ENCODE data around the gene ERC2. TPM values are rescaled to one million over a fixed set of nuclear protein-coding genes. Genes with fewer than 3 reads are reported as not detected.
"Not testable (repeated sequence)": the region's sequence is repeated elsewhere in the genome, so short reads cannot be mapped to it uniquely, and the experiment has no call there.

ERC2 gene
- total RNA-seq, 1 donor from 2014 or later = 0.32 TPM

DNA sequence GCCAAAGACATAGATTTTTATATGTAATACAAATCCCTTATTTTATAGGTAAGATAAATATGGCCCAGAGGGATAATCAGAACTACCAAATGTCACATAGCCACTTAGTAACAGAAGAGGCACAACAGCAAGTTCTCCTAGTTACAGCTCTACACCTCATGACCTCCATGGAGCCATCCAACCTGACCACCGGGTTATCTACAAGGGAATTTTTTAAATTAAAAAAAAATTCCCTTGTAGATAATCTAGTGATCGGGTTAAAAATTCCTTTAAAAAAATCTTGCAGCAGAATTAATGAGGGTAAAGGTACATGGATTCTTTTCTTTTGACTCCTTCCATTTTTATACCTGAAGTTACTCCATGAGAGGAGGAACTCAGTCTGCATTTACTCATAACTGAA is 615.9 kb downstream of the ERC2 start:
- no peak for DNase-seq (ENCODE audit: low read depth)

DNA sequence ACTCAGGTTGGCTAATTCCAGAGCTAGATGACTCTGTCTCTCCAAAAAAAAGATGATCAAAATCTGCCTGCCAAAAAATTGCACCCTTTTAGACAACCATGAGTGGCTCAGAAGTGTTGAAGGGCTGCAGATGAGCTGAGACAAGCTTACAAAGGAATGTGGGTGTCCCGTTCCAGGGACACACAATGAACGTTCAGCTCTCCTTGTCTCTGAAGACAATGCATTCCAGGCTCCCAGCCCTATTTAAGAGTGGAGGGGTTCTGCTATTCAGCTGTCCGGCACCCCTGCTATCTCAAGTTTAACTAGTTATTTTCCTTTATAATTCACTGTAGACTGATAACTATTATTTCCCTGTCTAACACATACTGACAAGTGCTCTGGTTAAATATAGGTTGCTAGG is 626.1 kb downstream of the ERC2 start:
- no peak for DNase-seq (ENCODE audit: low read depth)

DNA sequence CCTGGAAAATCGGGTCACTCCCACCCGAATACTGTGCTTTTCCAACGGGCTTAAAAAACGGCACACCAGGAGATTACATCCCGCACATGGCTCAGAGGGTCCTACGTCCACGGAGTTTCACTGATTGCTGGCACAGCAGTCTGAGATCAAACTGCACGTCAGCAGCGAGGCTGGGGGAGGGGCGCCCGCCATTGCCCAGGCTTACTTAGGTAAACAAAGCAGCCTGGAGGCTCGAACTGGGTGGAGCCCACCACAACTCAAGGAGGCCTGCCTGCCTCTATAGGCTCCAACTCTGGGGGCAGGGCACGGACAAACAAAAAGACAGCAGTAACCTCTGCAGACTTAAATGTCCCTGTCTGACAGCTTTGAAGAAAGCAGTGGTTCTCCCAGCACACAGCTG is 636.4 kb downstream of the ERC2 start:
- not testable (repeated sequence) for DNase-seq (ENCODE audit: low read depth)

DNA sequence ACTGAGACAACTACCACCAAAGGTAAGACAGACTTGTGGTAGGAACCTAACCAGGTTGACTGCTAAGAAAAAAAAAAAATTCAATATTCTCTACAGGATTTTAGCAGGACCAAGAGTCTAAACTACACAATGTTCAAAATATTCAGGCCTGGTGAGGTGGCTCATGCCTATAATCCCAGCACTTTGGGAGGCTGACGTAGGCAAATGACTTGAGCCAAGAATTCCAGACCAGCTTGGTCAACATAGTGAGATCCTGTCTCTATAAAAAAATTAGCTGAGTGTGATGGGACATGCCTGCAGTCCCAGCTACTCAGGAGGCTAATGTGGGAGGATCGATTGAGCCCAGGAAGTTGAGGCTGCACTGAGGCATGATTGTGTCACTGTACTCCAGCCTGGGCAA is 639.6 kb downstream of the ERC2 start:
- DNase-seq (ENCODE audit: low read depth) = peak; percentile 11

DNA sequence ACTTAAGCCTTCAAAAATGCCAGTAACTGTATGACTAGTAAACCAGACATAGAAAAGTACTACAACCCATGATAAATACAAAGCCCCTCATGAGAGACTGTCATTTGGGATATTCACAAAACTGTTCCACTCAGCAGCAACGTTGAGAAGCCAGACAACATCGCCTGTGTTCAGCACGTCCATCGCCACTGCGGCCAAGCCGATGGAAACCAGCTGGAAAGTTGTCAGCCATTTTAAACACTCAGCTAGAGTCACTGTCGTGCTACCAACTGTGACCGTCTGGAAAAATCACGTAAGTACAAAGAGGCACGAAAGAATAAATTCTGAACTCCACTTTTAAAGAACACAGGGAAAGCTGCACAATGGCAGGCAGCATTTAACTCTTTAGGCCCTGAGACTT is 640.5 kb downstream of the ERC2 start:
- no peak for DNase-seq (ENCODE audit: low read depth)

DNA sequence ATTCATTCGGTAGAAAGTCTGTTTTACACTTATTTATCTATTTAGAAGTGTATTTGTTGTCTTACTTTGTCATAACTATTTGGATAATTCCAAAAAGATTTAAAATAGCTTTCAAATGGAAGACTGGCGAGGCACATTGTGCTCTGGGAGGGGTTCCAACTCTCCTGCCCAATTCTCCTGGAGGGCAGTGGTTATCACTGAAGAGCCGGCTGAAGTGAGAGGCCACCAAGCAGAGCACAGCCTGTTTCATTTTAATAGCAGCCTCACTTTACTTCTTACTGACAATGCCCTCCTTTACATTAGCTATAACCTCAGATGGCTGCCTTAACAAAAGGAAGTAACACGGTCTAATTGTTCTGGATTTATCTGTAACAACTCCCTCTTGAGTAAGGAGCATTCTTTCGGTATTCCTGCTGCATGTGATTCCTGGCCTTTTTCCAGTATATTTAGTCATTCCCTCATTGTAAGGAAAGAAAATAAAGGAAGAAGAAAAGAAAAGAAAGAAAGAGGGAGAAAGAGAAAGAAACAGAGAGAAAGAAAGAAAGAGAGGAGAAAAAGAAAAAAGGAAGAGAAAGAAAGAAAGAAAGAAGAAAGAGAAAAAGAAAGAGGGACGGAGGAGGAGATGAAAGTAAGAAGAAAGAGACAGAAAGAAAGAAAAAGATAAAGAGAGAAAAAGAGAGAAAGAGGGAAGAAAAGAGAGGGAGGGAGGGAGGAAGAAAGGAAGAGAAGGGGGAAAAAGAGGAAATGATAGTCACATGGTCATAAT is 641.4 kb downstream of the ERC2 start:
- peak; percentile 4 for DNase-seq (ENCODE audit: low read depth)

DNA sequence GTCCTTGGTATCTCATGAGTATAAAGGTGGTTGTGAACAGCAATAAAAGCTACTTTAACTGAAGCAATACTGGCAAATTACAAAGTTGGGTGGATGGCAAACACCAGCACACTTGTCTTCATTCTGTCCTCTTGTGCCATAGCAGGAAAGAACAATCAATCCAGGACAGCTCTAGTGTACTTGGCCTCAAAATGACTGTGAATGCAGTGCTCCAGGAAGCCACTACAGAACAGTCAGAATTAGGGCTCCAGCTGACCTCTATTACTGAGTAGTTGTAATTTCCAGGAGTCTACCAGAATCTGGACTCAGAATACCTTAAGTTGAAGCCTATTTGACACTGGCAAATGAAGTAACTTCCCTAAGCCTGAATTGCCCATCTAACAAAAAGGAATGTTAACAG is 642.2 kb downstream of the ERC2 start:
- no peak for DNase-seq (ENCODE audit: low read depth)

DNA sequence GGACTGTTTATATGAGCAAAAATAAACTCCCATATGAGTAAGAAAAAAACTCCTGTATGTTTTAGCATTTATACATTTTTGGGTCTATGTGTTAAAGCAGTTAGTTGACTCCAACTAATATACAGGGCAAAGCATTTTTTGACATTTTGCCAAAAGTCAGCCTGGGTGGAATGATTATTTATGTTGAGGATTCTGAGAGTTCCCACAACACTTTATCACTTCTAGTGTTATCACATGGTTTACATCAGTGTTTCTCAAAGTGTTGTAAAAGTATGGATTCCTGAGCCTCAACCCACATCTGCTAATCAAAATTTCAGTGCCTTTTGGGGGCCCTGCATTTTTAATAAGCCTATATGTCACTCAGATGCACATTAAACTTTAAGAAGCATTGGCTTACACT is 643.9 kb downstream of the ERC2 start:
- no peak for DNase-seq (ENCODE audit: low read depth)

DNA sequence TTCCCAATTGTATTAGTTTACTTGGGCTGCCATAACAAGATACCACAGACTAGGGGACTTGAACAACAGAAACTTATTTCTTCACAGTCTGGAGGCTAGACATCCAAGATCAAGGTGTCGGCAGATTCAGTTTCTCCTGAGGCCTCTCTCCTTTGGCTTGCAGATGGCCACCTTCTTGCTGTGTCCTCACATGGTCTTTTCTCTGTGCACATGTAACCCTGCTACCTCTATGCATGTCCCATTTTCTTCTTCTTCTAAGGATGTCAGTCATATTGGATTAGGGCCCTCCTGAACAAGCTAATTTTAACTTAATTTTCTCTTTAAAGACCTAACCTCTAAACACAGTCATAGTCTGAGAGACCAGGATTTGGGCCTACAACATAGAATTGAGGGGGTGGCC is 644.4 kb downstream of the ERC2 start:
- DNase-seq (ENCODE audit: low read depth) = no peak

DNA sequence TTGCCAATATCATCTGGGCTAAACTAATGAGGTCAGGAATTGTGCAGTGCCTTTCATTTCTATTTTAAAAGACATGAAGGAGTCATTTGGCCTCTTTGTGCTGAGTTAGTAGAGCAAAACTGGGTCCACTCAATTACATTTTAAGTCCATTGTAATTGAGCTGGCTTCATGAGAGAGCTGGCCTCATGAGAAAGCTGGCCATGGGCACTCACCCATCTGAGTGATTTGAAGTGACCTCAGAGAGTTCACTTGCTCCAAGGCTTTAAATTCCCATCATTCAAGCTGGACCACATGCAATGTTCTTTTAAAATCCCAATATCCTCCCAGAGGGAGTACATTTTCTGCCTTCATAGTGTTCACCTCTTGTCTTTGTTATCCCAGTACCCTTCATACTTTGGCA is 645.3 kb downstream of the ERC2 start:
- DNase-seq (ENCODE audit: low read depth) = no peak

DNA sequence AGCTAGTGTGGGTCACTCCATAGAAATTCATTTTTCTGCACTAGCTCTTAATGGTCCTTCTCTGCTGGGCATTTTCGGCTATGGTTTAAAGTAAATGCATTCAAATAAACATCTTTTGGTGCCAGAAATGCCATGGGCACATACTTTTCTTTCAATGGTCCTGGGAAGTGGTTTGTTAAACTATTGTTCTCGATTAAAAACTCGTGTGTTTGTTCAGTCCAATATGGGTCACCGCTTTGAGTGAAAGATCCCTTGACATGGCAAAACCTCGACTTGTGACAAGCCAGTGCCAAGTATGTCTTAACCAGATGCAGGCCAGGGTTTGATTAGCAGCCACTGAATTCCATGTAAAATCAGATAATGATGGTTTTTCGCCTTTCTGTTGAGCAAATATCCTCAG is 649.3 kb downstream of the ERC2 start:
- DNase-seq (ENCODE audit: low read depth) = no peak

DNA sequence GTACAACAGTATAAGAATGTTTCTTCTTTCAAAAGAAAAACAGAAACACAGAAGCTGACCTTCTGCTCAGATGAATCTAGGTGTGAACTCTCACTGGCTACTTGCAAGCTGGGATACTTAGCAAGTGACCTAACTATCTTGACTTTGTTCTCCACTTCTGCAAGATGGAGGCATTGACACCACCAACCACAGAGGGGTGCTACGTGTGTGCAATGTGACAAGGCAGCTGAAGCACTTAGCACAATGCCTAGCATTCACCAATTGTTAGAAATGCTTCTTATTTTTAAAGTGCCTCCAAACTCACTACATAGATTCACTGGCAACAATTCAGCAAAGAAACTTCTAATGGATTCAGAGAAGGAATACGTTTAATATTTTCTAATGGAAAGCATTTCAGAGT is 649.8 kb downstream of the ERC2 start:
- DNase-seq (ENCODE audit: low read depth) = no peak

DNA sequence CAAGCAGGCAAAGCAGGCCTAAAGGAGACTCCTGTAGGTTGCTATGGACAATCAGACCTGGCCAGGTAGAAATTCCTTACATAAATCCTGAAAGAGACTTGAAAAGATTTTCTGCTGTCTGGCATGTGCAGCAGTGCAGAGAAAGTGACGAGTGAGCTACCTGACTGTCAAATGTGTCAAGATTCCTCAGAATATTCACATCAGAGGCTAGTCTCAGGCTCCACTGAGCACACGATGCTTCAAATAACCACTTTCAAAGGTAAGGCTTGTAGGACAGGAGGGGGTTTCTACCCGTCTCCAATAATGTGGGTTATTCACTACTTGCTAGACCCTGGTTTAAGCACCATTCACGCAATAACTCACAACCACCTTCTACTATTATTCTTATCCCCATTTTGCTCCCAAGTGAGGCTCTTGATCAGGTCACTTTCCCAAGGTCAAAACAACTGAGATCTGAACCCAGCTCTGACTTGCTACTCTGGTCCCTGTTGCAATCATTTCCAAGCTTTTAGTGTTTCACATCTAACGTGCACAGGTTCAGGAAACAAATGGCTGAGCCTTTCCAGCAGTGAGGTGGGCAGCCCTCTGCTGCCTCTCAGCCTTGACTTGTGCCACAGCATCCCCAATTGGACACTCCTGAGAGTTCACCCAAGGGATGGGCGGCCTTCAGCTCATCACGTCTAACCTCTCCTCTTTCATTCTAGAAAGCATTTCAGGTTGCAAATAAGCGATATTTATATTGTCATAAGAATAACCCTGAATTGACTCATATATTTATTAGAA is 651.3 kb downstream of the ERC2 start:
- DNase-seq (ENCODE audit: low read depth) = no peak

DNA sequence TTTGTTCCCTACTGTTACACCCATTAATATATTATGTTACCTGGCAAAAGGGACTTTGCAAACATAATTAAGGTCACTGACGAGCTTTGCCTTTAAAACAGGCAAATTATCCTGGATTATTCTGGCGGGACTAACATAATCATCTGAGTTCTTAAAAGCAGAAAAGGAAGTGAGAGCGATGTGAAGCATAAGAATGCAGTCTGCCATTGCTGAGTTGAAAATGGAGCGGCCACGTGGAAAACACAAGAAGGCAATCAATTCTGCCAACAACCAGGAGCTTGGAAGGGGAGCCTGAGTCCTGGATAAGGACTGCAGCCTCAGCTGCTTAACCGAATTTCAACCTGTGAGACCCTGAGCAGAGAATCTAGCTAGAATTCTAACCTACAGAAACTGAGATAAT is 653.0 kb downstream of the ERC2 start:
- DNase-seq (ENCODE audit: low read depth) = no peak

DNA sequence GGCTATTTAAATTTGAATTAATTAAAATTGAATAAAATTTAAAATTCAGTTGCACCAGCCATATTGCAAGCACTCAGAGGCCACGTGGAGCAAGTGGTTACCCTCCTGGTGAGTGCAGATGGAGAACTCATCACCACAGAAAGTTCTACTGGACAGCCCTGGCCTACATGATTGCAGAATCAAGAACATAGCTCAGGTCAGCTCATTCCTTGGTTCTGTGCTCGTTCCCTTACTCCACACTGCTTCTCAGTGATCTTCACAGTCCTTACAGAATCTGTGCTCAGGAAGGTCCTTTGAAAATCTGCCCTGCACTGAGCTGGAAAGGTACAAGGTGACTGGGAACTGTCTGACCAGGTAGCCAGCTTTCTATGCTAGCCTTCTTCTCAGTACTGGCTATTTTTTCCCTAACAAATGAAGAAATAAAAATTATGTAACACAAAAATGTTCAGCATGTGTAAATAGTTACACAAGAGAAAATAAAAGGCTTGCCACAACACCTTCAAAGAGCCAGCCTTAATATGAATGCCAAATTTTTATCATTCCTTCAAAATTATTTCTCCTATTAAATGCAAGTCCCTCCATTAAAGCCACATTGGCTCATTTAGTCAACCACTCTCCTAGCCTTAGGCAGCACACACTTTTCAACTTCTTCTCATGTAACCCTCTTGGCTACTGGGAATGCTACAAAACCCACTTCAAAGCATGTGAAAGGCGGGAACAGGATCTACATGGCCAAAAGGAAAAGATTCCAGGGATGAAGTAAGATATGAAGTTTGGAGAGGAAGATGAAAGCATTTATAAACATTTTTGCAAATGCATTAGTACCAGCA is 654.8 kb downstream of the ERC2 start:
- no peak for DNase-seq (ENCODE audit: low read depth)

DNA sequence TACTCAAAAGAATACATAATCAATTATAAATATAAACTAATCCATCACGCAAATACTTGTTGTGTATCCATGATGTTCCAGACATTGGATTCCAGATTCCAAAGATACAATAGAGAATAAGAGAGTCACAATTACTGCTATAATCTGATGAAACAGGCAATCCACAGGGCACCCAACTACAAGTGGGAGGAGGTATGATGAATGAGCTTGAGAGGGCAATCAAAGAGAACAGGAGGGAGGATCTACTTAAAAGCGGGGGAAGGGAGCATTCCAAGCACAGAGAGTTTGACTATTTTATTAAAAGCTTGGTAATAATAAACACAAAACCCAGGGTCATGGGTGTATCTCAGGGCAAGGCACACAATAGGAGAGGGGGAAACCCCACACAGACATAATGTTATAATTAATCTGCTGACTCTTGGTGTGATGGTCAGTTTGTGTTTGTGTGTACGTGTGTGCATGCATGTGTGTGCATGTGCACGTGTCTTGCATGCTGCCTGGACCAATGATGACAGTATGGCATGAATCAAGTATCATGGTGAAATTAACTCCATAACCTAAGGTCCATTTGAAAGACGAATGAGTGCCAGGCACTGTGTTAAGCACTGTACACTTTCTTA is 655.8 kb downstream of the ERC2 start:
- DNase-seq (ENCODE audit: low read depth) = no peak

DNA sequence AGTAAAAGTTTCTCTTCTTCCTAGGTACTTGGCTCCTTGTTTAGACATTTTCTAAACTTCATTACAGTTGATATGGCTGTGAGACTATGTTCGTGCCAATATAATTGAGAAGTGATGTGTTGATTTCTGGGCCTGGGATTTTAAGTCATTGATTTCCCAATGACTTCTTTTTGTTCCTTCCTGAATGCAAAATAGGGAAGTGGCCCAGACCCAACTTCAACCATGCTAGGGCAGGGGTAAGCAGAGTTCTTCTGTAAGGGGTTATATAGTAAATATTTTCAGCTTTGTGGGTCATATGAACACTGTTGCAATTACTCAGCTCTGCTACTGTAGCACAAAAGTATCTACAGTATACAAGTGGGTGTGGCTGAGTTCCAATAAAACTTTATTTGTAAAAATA is 661.1 kb downstream of the ERC2 start:
- no peak for DNase-seq (ENCODE audit: low read depth)

DNA sequence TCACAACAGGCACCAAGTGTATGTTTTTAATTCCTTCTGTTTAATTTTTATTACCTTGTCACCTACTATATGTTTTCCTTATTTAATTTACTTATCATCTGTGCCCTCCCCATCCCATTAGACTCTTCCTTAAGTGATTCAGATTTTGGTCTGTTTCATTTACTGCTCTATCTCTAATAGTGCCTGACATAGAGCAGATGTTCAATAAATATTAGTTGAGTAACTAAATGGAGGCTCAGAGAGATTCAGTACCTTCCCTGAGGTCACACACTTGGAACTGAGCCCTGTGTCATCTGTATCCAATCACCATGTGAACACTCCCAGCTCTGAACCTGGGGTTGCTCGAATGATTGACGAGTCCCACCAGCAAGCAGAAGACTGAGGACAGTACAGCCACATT is 663.1 kb downstream of the ERC2 start:
- DNase-seq (ENCODE audit: low read depth) = no peak

DNA sequence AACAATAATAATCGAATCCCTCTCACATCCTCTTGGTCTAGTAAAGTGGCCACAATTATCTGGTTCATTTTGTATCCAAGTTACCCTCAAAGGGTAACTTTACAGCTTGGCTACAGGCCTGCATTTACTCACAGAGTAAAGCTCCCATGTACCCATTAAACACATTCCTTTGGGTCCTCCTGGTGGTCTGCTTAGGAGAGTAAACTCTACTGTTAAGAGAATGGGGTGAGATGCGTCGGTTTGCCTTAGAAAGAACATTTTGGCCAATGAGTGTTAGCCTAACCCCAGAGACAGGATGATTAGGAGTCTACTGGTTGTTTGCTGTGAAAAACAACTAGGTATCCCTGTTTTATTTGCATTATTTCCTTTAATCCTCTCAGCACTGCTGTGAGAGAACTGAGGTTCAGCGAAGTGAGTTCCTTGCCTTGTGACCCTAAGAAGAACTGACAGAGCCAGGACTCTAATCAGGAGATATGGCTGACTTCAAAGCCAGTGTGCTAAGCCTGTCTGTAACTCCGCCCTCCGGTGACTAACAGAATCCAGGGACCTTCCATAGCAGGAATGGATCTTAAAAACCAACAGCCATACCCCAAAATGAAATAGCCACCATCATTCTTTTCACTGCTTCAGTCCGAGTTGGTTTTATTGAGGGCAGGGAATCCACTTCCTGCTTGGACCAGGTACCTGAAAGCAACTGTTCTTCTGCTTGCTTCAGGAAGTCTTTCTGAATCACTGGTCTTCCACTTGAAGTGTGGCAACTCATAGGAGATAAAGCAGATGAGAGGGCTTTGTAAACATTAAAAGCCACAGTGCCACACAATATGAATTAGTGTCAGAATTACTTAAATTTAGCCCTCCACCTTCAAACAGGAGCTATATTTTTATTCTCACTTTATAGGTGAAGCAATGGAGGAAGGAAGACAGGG is 663.8 kb downstream of the ERC2 start:
- no peak for DNase-seq (ENCODE audit: low read depth)

DNA sequence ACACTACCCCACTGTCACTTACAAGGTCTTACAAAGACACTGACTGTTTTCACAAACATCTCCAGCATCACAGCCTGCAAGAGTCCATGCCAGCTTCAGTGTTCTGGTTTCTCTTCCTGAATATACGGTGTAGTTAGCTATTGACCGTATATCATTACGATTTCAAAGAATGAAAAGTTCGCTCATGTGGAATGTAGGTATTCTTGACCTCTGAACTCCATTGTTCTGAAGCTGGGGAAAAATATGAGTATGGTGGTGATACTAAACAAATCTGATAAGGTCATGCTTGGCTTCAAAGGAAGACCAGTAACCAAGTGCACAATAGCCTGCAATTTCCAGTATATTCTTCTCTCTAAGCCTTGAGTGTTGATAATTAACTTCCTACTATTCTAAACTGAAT is 665.5 kb downstream of the ERC2 start:
- DNase-seq (ENCODE audit: low read depth) = no peak

Data from myocyte (in vitro differentiated cells).